ENCODE measurements around the gene TMEM245.
"Not testable (repeated sequence)": the region's sequence is repeated elsewhere in the genome, so short reads cannot be mapped to it uniquely, and the experiment has no call there.

The TMEM245 gene

DNA sequence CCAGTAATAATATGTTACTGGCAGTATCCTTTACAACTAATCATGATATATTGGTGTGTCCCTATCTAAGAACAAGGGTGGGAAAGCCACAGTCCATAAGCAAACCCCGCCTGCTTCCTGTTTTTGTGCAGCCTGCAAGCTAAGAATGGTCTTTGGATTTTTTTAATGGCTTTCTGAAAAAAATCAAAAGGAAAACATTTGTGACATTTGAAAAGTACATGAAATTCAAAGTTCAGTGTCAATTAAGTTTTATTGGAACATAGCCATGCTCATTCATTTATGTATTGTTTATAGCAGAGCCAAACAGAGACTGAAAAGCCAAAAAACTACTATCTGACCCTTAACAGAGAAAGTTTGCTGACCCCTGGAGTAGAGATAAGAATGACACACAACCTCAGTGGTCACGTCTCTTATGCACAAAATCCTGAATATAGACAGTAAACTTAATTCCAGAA is 12.8 kb upstream of the TMEM245 start:
- DNase-seq (ENCODE audit: low read depth): no peak

DNA sequence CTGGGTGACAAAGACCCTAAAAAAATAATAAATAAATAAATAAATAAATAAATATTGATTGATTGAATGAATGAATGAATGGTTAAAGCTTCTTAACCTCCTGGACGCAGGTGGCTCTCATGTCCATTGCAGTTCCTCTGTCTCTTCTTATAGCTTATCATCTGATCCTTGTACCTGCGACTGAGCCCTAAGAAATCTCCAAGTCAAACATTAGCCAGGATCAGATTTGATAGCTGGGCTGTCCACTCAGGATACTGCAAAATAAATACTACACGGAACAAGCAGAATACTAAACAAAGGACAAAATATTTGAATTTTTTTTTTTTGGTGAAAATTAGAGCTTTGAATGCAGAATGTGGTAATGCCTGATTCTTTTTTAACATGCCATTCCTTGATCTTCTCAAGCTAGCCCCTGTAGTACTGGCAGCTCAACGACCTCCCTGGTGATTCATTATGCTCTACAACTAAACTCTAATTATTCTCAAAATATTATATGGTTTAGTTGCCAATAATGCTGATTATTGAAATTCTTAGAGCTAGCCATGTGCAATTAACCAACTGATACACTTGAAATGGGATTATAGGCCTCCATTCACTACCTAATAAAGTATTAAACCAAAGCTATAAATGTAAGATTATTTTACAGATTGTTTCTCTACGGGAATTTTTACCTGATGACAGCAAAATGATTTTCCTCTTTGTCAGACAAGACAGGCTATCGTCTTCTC is 9.9 kb upstream of the TMEM245 start:
- no peak for DNase-seq (ENCODE audit: low read depth)

DNA sequence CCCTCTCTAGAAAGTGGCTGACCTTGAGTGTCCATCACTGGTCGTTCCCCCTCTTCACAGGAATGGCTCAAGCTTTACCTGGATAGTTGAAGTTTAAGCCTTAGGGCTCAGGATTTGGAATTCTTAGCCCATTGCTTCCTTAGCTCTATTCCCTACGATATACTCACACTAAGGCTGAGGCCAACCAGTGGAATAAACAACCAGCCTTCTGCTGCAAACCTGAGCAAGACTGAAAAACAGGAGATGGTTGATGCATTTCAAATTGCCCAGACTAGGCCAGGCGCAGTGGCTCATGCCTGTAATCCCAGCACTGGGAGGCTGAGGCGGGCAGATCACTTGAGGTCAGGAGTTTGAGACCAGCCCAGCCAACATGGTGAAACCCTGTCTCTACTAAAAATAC is 6.9 kb upstream of the TMEM245 start:
- DNase-seq (ENCODE audit: low read depth): not testable (repeated sequence)

DNA sequence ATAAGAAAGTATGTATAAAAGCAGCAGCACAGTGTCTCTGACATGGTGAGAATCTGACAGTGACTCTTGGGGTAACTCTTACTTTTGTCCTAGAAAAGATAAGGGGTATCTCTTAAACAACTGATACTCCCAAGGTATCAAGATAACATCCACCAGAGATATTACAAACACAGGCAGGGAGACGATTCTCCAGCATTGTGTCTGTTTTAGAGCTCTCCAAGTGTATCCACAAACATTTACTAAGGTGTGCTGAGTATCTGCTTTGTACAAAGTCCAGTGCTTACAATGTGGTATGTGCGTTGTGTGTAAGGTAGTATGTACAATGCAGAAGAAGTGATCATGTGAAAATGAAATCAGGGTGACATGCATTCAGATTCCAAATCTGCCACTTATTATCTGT is 4.4 kb upstream of the TMEM245 start:
- no peak for DNase-seq (ENCODE audit: low read depth)

DNA sequence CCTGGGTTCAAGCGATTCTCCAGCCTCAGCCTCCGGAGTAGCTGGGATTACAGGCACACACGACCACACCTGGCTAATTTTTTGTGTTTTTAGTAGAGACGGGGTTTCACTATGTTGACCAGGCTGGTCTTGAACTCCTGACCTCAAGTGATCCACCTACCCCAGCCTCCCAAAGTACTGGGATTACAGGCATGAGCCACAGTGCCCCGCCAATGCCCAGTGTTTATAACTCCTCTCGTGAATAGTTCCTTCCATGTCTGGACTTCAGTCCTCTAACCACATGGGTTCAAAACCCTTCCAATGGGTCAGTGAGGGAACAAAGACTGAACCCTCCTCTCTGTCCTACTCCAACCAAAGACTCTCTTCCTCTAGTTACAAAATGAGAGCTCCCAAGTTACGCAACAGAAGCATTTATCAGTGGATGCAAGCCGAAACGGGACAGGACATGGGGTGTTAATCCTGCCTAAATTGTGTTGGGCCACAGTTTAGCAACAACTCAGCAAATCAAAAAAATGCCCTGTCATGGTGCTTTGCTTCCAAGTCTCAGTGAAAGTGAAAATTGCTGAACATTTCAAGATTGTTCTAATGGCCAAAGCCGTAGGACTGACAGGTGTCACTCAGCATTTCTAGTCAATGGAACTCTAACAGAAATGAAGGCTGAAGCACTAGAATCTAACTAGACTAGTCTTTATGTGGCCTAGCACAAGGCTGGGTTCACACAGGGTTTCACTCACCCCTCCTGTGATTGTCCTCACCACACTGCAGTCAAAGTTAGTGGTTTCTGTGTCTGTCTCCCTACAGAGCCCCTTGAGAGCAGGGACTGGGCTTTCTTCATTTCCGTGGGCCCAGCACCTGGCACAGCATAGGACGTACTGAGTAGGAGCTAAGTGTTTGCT is 3.2 kb upstream of the TMEM245 start:
- no peak for DNase-seq (ENCODE audit: low read depth)

DNA sequence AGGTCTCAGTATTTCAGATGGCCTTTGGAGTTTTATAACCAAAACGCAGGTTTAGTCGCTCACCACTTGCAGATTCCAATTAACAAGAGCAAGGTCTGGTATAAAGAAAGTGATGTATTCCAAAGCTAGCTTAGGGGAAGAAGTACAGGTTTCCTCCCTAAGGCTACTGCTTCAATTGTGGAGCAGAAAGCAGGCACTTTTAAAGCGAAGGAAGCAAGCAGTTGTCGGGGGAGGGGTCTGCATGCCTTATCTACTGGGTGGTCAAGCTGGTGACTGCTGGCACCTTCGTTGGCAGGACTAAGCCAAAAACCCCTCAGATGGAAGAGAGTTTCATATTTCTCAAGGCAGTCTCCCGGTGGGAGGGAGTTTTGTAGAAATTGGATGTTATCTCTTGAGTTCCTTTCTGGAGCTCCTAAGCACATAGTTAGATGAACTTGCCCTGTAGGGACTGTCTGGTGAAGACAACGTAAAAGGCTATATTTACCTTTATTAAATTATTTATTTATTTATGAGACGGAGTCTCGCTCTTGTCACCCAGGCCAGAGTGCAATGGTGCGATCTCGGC is 1.6 kb upstream of the TMEM245 start:
- no peak for DNase-seq (ENCODE audit: low read depth)

DNA sequence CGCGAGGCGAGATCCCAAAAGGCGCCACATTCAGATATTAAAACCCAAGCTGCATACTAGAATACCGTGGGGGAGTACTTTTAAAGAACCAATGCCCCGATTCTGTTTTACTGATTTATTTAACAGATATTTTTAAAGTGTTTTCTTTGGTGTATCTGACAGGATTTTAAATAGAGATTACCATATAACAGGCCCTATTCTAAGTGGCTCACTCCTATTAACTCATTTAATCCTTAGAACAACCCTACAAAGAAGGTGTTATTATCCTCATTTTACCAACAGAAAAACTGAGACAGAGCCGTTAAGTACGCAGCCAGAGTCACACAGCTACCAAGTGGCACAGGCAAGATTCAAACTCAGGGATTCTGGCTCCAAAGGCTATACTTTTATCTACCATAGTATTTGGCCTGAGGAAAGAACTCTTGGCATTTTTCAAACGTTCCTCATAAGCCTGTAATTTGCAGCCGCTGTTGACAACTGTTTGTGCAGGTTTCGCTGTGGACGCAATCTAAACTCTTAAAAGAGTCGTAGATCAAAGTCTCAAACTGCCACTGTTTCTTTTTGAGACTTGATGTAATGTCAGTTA is 550 bp upstream of the TMEM245 start:
- DNase-seq (ENCODE audit: low read depth): no peak

DNA sequence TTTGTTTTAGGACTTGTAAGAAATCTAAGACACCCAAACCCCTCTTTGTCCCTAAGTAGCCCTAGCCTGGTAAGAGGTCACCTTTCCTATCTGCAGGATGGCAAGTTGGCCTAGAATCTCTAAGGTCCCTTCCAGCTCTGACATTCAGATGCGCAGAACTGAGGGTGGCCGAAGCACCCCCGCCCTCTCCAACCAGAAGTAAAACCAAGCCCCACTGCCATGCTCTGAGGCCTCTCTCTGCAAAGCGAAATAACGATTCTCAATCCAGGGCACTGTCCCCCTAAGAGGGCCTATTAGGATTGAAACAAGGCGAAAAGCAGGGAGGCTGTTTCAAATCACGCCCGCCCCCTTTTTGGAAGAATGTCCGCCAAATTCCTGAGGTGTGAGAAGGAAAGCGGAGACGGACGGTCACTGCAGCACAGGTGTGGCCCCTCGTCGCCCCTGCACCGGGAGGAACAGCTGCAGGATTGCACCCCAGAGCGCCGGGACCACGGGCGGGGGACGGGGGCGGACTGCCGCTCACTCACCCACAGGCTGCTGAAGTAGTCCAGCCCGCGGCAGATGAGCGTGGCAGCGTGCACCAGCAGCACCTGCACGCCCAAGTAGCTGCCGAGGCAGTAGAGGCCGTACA is 824 bp downstream of the TMEM245 start:
- no peak for DNase-seq (ENCODE audit: low read depth)

DNA sequence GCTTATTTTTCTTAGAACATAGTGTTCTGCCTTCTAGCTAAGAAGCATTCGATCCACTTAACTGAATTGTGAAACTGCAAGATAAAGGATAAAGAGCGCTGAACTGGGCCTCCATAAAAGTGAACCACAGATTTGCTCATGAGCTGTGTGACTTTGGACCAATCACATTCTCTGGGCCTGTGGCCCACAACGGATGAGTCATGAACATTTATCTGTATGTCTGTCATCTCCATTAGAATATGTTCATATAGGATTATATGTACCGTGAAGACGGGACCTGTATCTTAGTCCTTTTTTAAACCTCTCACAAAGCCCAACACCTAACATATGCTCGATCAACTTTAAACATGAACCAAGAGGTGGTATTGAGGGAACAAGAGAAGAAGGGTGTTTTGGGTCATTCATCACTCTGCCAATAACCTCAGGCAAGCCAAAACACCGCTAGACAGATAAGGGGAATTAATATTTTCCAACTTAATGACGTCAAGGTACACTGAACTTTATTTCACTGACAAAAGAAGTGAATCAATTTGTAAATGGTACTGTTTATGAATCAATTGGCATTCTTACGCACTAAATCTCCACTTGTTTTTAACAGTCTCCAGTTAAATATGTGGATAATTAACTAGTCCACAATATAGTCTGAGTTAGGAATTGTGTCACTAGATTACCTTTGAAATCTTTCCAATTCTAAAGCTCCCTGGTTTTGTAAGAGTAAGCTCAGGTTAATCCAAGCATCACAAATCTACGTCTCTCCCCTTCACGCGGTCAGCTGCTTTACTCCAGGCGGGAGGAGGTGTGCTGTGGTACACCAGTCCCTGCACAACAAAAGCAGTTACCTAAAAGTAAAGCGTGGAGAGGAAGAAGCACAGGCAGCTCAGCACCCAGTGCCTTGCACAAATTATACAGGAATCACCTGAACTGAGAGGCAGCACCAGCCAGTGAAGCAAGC is 1.6 kb downstream of the TMEM245 start:
- peak; percentile 47 for DNase-seq (ENCODE audit: low read depth)

DNA sequence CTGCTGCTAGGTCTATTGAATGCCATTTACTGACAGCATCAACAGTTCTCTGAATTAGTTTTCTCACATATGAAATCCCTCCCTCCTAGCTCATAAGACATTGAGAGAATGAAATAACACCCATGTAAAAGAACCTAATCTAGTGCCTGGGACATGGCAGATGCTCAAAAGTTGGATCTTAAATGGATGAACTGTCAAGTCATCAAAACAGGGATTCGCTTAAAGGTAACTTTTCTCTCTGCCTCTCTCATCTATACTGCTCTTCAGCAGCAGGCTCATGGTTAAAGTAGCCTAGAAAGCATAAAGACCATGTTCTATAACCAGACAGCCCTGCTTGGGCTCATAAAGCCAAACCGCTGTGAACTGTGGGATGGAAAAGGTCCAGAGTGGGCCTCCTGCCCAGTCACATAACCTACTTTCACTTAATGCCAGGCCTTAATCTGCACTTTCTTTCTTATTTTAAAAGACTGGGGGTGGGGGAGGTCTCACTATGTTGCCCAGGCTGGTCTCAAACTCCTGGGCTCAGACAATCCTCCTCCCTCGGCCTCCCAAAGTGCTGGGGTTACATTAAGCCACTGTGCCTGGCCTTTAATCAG is 3.7 kb downstream of the TMEM245 start:
- no peak for DNase-seq (ENCODE audit: low read depth)

DNA sequence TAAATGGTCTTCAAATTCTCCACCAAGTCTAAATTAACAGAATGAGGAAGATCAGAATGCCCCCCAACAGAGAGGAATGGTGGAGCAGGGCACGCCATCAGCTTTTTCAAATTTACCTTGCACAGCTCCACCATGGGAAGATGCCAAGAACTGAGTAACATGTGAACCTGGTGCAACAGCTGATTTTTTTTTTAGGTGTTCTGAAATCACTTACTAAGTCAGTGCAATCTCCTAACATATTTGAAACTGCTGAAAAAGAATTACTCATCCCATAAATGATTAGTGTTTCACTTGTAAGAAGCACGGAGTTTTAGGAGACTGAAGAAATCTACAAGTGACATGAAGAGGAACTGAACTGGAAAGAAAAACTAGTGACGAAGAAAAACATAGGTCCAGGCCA is 5.1 kb downstream of the TMEM245 start:
- no peak for DNase-seq (ENCODE audit: low read depth)

DNA sequence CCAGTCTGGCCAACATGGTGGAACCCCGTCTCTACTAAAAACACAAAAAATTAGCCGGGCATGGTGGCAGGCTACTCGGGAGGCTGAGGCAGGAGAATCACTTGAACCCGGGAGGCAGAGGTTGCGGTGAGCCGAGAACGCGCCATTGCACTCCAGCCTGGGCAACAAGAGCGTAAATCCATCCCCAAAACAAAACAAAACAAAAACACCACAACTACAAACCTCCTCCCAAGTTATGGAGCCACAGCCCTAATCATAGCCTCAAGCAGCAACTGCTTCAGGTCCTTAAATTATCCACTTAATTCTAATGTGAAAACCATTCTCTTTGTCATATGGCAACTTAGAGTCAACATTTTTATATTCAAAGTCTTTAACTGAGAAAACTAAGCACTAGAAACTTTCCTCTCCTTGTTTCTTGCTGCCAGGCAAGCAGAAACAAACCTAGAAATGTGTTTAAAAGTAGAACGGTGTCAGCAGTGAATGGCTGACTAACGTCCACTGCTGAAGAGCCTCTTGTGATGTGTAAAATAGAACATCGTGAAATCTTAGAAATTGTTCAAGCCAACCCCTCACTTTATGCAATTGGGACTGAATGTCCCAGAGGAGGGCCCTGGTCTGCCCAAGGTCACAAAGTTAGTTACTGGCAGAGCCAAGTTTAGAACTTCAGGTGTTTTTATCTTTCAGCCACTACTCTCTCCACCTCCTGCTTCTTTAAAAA is 5.7 kb downstream of the TMEM245 start:
- no peak for DNase-seq (ENCODE audit: low read depth)

DNA sequence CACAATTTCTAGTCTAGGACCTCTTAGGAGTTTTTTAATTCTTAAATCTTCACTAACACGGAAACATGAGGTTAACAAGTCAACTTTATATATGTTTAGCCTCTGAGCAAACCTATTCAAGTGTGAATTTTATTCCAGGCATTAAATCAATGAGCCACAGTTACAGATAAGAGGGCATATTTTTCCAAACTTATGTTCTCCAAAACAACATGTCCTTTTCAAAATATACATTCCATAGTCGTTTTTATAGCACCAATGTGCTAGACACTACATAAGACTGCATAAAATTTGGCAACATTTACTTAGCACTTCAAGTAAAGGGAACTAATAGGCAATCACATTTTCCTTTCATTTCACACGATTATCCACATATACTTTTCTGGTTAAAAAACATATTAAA is 6.5 kb downstream of the TMEM245 start:
- no peak for DNase-seq (ENCODE audit: low read depth)

DNA sequence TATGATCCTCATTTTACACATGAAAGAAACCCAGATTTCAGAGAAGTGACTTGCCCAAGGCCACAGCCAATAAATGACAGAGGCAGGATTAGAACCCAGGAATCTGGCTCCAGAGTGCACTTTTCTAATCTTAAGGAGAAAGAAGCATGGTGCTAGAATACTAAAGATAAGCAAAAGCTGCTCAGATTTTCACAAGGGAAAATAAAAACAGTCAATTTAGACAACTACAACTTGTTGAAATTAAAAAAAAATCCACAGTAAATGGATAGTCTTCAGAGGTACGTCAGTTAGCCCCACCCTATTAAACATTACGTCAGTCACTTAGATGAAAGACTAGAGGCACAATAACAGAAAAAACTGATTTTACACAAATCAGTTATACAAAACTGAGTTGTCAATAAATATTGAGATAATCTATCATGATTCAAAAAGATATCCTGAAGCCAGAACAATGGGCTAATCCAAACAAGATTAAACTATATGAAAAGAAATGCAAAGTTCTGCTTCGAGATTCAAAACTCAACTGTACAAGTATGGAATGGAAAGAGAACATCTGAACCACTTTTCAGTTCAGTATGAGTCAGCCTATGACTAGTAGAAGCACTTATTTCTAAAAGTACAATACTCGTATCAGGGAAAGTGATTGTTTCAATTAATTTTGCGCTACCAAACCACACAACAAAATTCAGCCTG is 9.3 kb downstream of the TMEM245 start:
- DNase-seq (ENCODE audit: low read depth): peak; percentile 38

DNA sequence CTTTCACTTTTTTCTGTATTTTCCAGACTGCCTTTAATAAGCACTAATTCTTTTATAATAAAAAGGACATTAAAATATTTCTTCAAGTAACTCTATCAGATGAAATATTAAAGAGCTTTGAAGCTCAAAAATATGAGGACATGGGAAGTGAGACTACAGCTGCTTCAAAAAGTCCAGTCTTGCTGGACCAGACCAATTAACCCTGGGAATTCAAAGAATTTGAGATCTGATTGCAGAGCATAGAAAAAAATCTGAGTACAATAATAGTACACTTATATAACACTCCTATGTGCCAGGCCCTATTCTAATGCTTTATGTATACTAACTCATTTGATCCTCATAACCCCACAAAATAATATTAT is 9.8 kb downstream of the TMEM245 start:
- no peak for DNase-seq (ENCODE audit: low read depth)

DNA sequence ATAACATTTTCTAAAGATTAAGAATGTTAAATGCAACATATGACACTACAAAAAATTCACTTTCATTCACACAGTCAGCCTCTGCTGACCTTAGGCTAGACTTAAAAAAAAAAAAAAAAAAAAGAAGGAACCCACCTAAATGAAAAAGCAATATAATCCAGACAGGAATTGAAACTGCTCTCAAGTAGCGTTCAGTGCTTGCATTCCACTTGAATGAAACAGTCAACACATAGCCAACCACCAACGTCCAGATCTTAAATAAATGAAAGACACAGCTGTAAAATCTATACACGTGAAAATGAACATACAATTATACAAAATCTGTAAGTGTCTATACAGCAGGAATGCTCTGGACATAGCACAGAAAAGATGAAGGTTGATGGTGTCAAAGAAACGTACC is 11.4 kb downstream of the TMEM245 start:
- DNase-seq (ENCODE audit: low read depth): no peak

DNA sequence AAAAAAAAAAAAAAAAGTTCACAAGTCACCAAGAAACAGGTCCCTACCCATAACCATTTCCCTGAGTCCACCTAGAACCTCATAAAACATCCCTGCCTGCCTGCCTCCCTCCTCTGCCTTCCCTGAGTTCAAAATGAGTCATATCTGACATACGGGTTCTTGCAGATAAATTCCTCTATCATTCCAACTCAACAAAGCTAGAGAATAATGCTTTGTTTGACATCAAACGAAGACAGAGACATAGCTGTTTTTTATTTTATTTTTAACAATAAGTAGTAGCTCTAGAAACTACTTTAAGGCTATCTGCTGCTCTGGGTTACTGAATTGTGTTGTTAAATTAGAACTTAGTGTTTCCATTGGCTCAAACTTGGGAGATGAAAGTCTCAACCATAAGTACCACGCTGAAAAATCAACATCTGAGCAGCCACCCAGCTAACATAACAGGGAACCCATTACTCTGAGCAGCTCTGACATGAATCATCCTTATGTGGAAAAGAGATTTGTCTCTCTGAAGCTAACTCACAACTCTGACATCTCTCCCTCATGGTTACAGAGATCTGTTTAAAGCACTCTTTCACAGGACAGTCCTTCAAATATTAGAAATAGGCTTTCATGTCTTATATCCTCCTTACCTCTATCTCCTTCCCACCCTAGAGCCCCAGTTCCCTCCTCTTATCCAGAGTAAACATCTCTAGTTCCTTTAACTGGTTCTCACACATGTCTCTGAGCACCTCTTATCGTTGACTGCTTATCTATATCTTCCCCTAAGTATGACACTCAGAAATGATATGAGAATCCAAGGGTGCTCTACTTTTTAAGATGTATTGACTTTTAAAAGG is 12.1 kb downstream of the TMEM245 start:
- peak; percentile 57 for DNase-seq (ENCODE audit: low read depth)

DNA sequence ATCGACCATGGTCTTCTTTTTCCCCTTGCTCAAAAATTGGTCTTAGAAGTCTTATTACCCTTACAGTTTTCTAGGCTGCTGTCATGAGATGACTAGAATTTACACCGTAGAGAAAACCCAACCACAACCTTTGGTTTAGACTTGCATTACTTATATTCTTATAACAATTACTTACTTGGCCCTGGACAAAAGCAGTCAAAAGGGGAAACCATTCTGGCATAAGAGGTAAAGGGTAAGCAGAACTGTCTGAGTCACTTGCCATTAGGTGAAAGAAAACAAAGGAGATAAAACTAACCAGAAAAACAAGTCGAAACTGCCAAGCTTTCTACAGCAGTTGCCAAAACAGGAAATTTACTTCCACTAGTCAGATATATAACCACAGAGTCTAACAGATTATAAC is 17.9 kb downstream of the TMEM245 start:
- DNase-seq (ENCODE audit: low read depth): no peak

Data from stromal cell of bone marrow (primary cell).